Measurements from ENCODE around the gene NASP.

Gene NASP

GRCh38 chr1:45620588-45621500 lies 37.0 kb downstream of the NASP start:
- no peak for DNase-seq

GRCh38 chr1:45621501-45621836 lies 37.6 kb downstream of the NASP start:
- no peak for DNase-seq

- DNase-seq = no peak
Observed at GRCh38 chr1:45621895-45622523, 38.2 kb downstream of the NASP start.

- DNase-seq = no peak
Observed at GRCh38 chr1:45622524-45623394, 38.9 kb downstream of the NASP start.

- no peak for DNase-seq
Observed at GRCh38 chr1:45623972-45624371, 40.1 kb downstream of the NASP start, which contains the start of gene CCDC17. Gene CCDC17, minus strand, starts transcription at chr1:45624054. Its CDS starts 145 bp downstream, at chr1:45623909.

- DNase-seq = no peak
Observed at GRCh38 chr1:45629035-45629434, 45.2 kb downstream of the NASP start.

- no peak for DNase-seq
Observed at GRCh38 chr1:45630429-45630828, 46.6 kb downstream of the NASP start.

GRCh38 chr1:45635211-45635610 lies 51.4 kb downstream of the NASP start:
- no peak for DNase-seq

GRCh38 chr1:45640293-45640692 lies 56.5 kb downstream of the NASP start:
- DNase-seq = no peak

- no peak for DNase-seq
Observed at GRCh38 chr1:45643321-45643720, 59.5 kb downstream of the NASP start.

- DNase-seq = no peak
Observed at GRCh38 chr1:45643978-45644377, 60.1 kb downstream of the NASP start.

GRCh38 chr1:45644661-45645060 lies 60.8 kb downstream of the NASP start:
- DNase-seq = no peak

GRCh38 chr1:45647248-45648021 lies 63.6 kb downstream of the NASP start:
- DNase-seq = no peak

- DNase-seq = no peak
Observed at GRCh38 chr1:45654540-45655280, 70.9 kb downstream of the NASP start.

- no peak for DNase-seq
Observed at GRCh38 chr1:45656573-45657226, 72.9 kb downstream of the NASP start.

- no peak for DNase-seq
Observed at GRCh38 chr1:45658171-45658570, 74.3 kb downstream of the NASP start.

GRCh38 chr1:45659222-45659621 lies 75.4 kb downstream of the NASP start:
- no peak for DNase-seq

GRCh38 chr1:45660336-45660735 lies 76.5 kb downstream of the NASP start:
- DNase-seq = no peak

GRCh38 chr1:45666836-45667235 lies 83.0 kb downstream of the NASP start:
- DNase-seq = no peak

GRCh38 chr1:45667321-45668111 lies 83.7 kb downstream of the NASP start:
- DNase-seq = no peak
